Stimulated activated CD8-positive, alpha-beta memory T cell treated with anti-CD3 and anti-CD28 coated beads, Interleukin-4, amount 100 ng/mL, for 24 hours (primary cell): ENCODE measurements around the gene REC114.
"Not testable (repeated sequence)": the region's sequence is repeated elsewhere in the genome, so short reads cannot be mapped to it uniquely, and the experiment has no call there.

Experiments used
- DNase-seq: peaks from one replicate; pipeline ENCODE4 v3.0.0-alpha.2; 2020; ENCODE audit warnings: low read depth

REC114 gene

DNA sequence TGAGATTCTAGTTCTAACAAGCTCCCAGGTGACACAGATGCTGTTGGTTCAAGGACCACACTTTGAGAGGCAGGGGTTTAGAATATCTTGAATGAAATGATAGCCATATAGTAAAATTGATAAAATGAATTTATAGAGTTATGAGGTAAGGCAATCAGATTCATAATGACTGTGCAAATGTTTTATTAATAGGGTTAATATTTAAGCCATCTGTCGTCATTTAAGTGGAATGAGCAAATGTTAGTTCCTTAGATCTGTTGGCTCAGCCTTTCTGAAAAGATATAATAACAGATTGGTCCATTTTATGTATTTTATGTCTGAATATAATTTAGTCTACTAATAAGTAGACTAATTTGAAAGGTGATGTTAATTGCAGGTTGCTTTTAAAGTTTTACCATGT is 12.9 kb downstream of the REC114 start:
- no peak for DNase-seq

DNA sequence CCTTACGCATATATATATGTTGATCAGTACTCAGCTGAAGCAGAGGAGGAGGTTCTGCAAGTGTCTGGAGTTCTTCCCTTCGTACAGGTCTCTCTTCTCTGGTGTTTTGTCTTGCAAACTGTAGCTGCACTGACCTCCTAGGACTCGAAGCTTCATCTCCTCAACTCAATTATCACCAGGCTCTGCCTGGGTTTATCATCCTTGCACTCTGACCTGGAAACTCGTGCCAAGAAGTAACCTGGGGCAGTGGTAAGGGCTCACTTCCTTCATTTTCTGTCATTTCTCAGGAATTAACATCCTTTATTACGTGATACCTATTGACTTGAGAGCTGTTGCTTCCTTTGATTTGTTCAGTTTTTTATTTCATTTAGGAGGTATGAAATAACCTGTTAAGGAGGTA is 14.4 kb downstream of the REC114 start:
- DNase-seq: no peak

DNA sequence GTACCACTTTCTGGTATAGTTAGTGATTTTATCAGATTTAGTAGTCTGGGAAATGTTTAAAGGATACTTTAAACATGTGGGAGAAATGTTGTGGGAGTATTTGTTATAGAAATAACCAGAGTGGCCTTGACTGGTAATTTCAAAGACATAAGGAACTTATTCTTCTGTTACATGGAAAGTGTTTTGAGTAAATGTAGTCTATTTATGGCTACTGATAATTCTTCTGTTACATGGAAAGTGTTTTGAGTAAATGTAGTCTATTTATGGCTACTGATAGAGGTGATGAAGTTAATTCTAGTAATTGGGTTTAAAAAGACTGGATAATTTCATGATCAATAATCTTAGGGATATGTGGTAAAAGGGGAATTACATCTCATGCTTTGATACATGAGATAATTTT is 17.7 kb downstream of the REC114 start:
- DNase-seq: no peak

DNA sequence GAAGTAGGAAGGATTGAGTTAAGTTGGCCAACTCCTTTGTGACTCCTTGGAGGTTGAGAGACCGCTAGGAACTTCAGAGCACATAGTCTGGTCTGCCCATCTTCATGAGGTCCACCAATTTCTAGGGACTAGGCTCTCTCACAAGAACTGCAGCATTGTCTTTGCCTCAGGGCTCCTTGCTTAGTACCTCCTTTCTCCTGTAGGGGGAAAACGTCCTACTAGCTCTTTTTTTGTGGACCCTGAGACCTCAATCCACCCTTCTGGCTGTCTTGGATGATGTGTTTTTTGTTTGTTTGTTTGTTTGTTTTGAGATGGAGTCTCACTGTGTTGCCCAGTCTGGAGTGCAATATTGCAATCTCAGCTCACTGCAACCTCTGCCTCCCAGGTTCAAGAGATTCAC is 21.6 kb downstream of the REC114 start:
- DNase-seq: no peak

DNA sequence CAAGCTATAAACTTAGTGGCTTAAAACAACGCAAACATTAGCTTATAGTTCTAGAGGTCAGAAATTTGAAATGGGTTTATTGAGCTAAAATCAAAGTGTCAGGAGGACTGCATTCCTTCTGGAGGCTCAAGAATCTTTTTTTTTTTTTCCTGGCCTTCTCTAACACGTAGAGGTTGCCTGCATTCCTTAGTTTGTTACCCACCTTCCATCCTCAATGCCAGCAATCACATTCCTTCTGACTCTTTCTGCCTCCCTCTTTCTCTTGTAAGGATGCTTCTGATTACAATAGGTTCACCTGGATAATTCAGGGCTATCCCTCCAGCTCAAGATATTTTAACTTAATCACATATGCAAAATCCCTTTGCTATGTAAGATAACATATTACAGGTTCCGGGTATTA is 24.8 kb downstream of the REC114 start:
- no peak for DNase-seq

DNA sequence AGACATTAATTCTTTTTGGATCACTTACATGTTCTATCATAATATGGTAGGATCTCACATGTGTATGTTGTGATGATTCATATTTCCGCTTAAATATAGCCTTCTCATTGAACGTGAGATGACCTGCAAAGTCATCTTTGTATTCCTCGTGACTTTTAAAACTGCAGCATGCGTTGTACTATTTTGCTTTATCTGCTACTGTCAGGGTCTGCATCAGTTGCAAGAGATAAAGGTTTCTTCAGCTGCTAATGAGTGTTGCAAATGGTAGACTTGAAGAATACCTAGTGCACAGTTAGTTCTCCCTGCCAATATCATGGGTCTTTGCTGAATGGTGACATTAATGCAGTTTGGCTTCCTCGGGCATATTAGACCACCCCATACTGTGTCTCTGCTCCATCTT is 31.8 kb downstream of the REC114 start:
- no peak for DNase-seq

DNA sequence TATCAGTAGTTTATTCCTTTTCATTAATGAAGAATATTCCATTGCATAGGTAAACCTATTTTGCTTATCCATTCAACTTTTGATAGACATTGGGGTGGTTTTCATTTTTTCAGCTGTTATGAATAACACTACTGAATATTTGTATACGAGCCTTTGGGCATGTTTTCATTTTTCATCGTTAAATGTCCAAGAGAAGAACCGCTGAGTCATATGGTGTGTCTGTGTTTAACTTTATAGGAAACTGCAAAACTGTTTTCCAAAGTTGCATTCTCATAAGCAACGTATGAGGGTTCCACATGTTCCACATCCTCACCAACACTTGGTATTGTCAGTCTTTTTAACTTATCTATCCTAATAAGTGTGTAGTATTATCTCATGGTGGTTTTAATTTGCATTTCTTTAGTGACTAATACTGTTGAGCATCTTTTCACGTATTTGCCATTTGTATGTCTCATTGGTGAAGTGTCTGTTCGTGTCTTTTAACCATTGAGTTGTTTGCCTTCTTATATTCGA is 33.8 kb downstream of the REC114 start:
- DNase-seq: no peak

DNA sequence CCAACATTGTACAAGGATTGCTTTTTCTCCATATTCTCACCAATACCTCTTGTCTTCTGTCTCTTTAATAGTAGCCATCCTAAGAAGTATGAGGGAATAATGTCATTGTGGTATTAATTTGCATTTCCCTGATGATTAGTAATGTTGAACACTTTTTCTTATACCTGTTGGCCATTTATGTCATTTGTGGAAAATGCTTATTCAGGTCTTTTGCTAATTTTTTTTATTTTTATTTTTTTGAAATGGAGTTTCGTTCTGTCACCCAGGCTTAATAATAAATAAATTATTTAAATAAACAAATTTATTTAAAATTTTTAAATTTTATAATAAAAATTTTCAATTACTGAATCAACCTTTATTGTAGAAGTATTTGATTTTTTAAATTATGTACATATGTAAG is 37.1 kb downstream of the REC114 start:
- no peak for DNase-seq

DNA sequence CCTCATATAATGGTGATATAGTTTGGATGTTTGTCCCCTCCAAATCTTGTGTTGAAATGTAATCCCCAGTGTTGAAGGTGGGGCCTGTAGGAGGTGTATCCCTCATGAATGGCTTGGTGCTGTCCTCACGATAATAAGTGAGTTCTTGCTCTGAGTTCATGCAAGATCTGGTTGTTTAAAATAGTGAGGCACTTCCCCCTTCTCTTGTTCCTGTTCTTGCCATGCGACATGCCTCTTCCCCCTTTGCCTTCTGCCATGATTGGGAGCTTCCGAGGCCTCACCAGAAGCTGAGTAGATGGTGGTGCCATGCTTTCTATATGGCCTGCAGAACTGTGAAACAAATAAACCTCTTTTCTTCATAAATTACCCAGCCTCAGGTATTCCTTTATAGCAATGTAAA is 39.2 kb downstream of the REC114 start:
- DNase-seq: no peak

DNA sequence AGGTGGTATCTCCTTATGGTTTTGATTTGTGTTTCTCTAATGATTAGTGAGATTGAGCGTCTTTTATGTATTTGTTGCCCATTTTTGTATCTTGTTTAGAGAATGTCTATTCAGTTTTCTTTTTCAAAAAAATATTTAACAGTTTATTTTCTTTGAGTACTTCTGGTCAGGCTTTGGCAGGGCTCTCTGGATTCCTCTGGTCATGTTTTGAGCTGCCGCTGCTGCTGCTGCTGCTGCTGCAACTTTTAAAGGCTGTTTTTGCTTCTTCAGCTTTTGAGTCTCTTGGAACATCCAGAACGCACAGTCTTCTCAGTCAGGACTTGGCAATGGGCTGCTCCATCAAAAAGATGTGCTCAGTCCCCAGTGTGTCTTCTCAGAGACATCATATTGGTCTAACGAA is 40.1 kb downstream of the REC114 start:
- no peak for DNase-seq

DNA sequence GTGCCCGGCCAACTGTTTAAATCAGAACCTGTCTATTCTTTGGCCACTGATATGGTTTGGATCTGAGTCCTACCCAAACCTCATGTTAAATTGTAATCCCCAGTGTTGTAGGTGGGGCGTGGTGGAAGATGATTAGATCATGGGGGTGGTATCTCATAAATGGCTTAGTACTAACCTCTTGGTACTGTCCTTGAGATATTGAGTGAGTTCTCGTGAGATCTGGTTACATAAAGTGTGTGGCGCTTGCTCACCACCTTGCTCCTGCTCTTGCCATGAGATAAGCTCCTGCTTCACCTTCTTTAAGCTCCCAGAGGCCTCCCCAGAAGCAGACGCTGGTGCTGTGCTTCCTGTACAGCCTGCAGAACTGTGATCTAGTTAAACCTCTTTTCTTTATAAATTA is 42.4 kb downstream of the REC114 start:
- no peak for DNase-seq

DNA sequence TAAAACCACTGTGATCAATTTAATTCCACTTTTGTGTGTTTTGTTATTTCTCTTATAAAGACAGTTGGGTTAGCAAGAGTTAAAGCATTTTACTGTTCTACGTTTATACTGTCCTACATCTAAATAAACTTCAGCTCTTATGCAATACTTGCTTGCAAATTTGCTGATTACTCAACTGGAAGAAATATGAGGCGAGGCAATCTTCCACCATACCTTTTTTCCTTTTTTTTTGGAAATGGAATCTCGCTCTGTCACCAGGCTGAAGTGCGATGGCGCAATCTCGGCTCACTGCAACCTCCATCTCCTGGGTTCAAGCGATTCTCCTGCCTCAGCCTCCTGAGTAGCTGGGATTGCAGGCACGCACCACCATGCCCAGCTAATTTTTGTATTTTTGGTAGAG is 42.9 kb downstream of the REC114 start:
- not testable (repeated sequence) for DNase-seq

DNA sequence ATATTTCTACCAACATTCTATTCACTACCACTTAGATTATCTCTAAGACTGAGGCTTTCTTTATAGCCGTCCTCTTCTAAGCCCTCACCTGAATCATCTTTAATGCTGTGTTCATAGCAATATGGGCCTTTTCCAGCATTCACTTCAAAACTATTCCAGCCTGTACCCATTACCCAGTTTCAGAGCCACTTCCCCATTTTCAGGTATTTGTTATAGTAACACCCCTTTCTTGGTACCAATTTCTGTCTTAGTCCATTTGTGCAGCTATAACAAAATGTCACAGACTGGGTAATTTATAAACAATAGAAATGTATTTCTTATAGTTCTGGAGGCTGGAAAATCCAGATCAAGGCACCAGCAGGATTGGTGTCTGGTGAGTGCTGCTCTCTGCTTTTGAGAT is 45.7 kb downstream of the REC114 start:
- no peak for DNase-seq

DNA sequence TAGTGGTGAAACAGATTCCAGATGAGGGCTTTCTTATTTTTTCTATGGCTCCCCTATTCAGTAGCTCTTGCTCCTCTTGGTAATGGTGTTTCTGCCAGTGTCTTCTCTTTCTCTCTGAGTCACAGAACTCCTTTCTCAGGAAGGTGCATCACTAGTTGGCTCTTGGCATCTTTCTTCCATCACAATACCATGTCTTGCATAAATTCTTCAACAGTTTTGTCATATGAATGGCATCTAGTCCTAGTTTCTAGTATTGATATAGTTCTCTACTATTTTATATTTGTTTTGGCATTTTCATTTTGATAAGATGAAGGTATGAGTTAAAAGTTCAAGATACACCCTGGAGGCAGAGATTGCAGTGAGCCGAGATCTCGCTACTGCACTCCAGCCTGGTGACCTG is 51.0 kb downstream of the REC114 start:
- DNase-seq: no peak

DNA sequence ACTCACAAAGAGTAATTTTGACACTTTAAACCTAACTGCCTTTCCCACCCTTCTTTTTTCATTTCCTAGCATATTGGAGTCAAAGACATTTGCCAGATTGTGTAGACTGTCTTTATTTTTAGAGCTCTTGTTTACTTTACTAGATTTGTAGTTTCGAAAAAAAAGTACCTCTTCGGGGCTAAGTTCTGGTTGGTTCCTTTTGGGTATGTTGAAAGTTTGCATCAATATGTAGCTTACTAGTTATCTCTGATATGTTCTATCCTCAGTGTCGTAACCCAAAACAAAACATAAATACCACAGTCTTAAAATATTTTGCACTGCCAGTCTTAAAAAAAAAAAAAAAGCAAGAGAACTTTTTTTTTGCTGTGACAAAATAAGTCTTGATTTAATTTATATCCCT is 52.2 kb downstream of the REC114 start:
- DNase-seq: no peak

DNA sequence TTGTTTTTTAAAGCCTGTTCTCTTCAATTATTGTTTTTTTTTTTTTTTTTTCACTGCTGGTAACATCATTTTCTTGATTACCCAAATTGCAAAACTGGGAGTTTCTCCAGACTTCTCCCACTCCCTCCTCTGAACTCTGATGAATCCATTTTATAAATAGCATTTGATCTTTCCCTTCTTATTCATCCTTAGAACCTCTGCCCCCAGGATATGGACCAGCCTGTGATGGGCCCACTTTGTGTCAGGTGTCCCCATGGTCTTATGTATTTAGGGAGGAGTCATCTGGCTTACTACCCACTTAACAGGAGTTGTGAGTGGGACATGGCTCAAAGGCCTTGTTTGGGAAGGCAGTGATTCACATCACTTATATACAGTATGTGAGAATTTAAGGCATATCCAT is 57.7 kb downstream of the REC114 start:
- no peak for DNase-seq

DNA sequence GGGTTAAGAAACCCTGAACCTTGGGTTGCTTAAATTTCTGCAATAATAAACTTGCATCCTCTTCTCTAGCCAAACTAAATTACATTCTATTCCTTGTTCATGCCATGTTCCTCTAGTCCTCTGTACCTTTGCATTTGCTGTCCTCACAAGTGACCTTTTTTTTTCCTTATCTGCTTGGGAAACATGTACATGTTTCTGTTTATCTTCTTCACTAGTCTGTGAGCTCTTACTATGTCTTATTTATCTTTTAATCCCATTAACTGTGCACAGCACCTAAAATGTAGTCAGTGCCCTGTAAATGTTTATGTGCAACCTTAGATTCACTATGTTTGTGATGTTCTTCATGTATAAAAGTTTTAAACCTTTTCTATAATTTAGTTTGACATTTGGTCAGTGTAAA is 61.9 kb downstream of the REC114 start:
- DNase-seq: no peak

DNA sequence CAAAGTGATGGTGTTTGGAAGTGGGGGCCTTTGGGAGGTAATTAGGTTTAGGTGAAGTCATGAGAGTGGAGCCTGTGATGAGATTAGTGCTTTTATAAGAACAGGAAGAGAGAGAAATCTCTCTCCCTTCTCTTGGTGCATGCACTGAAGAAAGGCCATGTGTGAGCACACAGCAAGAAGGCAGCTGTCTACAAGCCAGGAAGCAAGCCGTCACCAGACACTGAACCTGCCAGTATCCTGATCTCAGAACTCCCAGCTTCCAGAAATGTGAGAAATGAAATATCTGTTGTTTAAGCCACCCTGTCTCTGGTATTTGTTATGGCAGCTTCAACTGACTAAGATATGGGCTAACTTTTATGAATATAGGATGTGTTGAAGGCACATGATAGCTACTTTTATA is 72.6 kb downstream of the REC114 start:
- DNase-seq: no peak

DNA sequence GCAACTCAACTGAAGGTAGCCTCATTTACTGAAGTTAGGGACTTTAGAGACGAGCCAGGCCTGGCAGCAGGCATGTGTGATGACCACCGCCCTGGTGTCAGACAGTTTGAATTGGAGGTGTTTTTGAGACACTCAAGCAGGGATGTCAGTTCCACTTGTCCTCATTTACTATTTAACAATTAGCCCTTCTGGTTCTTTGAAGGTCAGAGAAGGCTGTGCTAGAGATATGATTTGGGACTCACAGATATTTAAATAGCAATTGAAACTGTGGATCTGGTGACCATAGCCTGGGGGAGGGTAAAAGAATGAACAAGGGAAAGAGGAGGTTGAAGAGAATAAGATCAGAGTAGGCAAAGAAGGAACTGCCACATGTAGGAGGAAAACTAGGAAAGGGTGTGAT is 74.6 kb downstream of the REC114 start:
- DNase-seq: no peak

DNA sequence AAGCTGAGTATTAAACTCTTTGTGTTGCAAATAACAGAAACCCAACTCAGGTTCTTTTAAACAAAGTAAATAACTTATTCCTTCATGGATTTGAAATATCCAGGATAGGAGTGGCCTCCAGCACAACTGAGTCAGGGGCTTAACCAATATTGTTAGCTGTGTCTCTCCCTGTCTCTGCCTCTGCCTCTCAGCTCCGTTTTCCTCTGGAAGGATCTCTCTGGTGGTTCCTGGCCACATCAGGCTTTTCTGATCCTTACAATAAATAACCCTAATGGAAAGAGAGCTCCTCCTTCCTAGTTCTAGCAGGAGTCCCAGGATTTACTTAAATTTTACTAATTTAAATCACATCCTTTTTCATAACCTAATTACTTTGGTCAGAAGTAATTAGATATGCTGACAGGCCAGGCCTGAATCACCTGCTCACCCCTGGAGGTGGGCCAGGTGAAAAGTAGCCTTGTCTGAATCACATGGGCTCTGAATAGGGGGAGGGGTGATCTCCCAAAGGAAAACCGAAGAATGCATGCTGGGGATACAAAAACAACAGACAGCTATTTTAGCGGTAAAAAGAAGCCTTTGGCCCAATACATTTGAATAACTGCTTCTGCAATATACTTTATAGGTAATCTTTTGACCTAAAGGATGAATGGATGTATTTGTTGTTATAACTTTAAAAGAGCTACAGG is 75.4 kb downstream of the REC114 start:
- DNase-seq: no peak

DNA sequence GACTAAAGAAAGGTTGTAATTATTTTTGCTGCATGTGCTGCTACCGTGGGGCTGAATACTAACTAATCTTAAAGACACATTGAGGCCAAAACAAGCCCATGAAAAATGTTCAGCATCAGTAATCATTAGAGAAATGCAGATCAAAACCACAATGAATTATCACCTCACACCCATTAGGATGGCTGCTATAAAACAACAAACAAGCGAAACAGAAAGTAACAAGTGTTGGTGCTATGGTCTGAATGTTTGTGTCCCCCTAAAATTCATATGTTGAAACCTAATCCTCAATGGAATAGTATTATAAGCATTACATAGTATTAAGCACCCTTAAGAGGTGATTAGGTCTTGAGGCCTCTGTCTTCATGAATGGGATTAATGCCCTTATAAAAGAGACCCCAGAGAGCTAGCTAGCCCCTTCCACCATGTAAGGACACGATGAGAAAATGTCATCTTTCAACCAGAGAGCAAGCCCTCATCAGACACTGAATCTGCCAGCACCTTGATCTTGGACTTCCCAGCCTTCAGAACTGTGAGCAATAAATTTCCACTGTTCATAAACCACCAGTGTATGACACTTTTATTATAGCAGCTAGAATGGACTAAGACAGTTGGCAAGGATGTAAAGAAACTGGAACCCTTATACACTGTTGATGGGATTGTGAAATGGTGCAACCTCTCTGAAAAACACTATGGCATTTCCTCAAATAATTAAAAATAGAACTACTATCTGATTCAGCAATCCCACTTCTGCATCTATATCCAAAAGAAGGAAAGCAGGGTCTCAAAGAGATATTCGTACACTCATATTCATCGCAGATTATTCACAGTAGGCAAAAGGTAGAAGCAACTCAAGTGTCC is 76.1 kb downstream of the REC114 start:
- DNase-seq: no peak

DNA sequence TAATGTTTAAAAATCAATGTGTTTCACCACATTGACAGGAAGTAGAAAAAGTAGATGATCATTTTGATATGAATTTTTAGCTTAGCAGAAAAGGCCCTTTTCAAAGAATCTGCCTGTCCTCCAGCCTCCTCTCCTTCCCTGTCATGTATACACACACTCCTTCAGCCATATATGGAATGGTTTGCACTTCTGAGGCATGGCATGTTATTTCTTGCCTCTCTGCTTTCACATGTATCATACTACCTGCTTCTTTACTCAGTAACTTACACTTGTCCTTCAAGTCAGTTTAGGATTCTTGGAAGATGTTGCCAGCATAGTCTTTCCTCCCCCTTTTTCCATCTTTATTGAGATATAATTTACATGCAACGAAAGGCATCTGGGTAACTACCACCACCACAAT is 79.0 kb downstream of the REC114 start:
- no peak for DNase-seq

DNA sequence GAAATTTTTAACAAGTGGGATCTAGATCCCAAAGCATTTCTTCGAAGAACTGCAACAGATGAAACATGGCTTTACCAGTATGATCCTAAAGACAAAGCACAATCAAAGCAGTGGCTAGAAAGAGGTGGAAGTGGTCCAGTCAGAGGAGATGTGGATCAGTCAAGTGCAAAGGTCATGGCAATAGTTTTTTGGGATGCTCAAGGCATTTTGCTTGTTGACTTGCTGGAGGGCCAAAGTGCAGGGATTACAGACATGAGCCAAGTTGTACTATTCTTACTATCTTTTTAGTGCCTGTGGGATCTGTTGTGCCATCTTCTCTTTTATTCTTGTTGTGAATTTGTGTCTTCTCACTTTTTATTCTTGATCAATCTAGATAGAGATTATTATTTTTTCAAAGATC is 82.0 kb downstream of the REC114 start:
- no peak for DNase-seq

DNA sequence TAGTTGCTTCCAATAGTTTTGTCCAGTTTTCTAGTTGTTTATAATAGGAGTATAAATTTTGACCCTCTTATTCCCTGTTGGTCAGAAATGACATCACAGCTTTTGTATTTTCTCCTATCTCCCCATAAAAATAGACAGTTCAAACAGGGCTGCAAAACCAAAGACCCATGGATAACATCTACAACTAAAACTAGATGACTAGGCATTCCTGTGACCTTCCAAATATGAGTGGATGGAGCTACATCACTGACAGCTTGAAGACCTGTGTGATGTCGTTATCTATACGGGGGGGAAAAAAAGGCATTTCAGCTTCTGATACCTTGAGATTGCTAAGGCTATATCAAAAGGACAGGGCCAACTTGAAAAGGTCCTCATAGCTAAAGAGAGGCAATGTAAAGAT is 84.6 kb downstream of the REC114 start:
- no peak for DNase-seq
